ENCODE measurements around the gene VEZT. TPM values are rescaled to one million over a fixed set of nuclear protein-coding genes. Genes with fewer than 3 reads are reported as not detected.

The VEZT gene
- total RNA-seq, 4 donors from 2014 or later = 60.5 to 110 (median 73.5) TPM

- Histone ChIP-seq H3K4me1 (peaks cover 0 to 54% (median 8%) of the 10 kb centered on the region in 4 donors), H3K27ac (no peak overlapping the region), H3K27me3 (no peaks in the 10 kb centered on the region), H3K9me3 (no peaks in the 10 kb centered on the region), H3K4me3 (no peak overlapping the region), H3K36me3 (peaks cover 0 to 13% (median 0%) of the 10 kb centered on the region in 3 donors)
- no peak for DNase-seq (ENCODE audit: low spot score in 2 of 2)
- TF ChIP-seq EP300 (IDR thresholded peaks at IDR 0.05) (no peak), POLR2A (IDR thresholded peaks at IDR 0.05) (no peak)
- TF ChIP-seq, protein P1, sequence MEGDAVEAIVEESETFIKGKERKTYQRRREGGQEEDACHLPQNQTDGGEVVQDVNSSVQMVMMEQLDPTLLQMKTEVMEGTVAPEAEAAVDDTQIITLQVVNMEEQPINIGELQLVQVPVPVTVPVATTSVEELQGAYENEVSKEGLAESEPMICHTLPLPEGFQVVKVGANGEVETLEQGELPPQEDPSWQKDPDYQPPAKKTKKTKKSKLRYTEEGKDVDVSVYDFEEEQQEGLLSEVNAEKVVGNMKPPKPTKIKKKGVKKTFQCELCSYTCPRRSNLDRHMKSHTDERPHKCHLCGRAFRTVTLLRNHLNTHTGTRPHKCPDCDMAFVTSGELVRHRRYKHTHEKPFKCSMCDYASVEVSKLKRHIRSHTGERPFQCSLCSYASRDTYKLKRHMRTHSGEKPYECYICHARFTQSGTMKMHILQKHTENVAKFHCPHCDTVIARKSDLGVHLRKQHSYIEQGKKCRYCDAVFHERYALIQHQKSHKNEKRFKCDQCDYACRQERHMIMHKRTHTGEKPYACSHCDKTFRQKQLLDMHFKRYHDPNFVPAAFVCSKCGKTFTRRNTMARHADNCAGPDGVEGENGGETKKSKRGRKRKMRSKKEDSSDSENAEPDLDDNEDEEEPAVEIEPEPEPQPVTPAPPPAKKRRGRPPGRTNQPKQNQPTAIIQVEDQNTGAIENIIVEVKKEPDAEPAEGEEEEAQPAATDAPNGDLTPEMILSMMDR (IDR thresholded peaks at IDR 0.05) = no peak
Measured at GRCh38 chr12:95220726-95221125, 3.1 kb downstream of the VEZT start.

DNA sequence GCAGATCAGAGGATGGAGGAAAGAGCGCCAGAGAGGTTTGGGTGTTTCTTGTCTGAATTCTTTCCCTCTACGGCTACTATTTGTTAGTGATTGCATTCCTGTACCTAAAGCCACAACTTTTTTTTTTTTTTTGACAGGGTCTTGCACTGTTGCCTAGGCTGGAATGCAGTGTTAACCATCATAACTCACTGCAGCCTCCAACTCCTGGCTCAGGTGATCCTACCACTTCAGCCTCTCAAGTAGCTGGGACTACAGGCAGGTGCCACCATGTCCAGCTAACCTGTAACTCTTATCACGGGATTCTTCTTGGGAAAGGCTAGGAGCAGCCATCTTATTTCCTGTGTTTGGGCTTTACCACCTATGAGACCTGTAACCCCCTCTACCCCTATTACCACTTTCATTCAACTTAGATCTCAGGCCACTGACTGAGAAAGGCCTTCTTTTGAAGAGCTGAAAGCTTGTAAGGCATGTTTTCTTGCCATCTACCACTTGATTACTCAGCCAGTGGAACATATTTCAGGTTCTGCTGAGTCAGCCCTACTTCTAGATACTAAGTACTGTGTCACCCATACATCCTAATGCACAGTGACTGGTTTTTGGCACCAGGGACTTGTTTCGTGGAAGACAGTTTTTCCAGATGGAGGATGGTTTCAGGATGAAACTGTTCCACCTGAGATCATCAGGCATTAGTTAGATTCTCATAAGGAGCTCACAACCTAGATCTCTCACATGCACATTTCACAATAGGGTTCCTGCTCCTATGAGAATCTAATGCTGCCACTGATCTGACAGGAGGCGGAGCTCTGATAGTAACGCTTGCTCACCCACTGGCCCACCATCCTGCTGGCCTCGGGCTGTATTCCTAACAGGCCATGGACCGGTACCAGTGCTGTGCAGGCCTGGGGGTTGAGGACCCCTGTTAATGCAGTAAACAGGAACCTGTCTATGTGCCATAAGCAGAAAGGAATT lies 6.9 kb downstream of the VEZT start:
- TF ChIP-seq POLR2A (IDR thresholded peaks at IDR 0.05) (no peak), EP300 (IDR thresholded peaks at IDR 0.05) (no peak)
- TF ChIP-seq, protein P1 (IDR thresholded peaks at IDR 0.05) = no peak
- Histone ChIP-seq H3K4me3 (no peak overlapping the region), H3K27ac (no peak overlapping the region), H3K9me3 (no peaks in the 10 kb centered on the region), H3K36me3 (peaks cover 0 to 13% (median 0%) of the 10 kb centered on the region in 3 donors), H3K27me3 (no peaks in the 10 kb centered on the region), H3K4me1 (peaks cover 0 to 62% (median 6%) of the 10 kb centered on the region in 4 donors)
- DNase-seq (ENCODE audit: low spot score in 2 of 2) = no peak
- WGBS, 2 donors = 91 to 94% methylated on average over 8 of the region's 8 CpGs

GRCh38 chr12:95225645-95226212 lies 8.1 kb downstream of the VEZT start:
- peaks cover 0 to 13% (median 0%) of the 10 kb centered on the region in 3 donors for H3K36me3 ChIP-seq
- H3K9me3 ChIP-seq = no peaks in the 10 kb centered on the region
- H3K27me3 ChIP-seq = no peaks in the 10 kb centered on the region
- no peak overlapping the region for H3K27ac ChIP-seq
- no peak for DNase-seq (ENCODE audit: low spot score in 2 of 2)
- no peak overlapping the region for H3K4me3 ChIP-seq
- peaks cover 0 to 63% (median 4%) of the 10 kb centered on the region in 4 donors for H3K4me1 ChIP-seq
- 85 to 97% methylated on average over 1 of the region's 1 CpG for WGBS, 2 donors
- TF ChIP-seq EP300 (IDR thresholded peaks at IDR 0.05) = no peak

- Histone ChIP-seq H3K27me3 (no peaks in the 10 kb centered on the region), H3K4me3 (no peak overlapping the region), H3K36me3 (peaks cover 0 to 13% (median 0%) of the 10 kb centered on the region in 3 donors), H3K27ac (no peak overlapping the region), H3K4me1 (peaks cover 0 to 65% (median 4%) of the 10 kb centered on the region in 4 donors), H3K9me3 (no peaks in the 10 kb centered on the region)
- TF ChIP-seq, protein P1 (IDR thresholded peaks at IDR 0.05) = no peak
- TF ChIP-seq EP300 (IDR thresholded peaks at IDR 0.05) (no peak), POLR2A (IDR thresholded peaks at IDR 0.05) (no peak)
- no peak for DNase-seq (ENCODE audit: low spot score in 2 of 2)
- 48 to 67% methylated on average over 3 of the region's 3 CpGs for WGBS, 2 donors
Measured at GRCh38 chr12:95227818-95228356, 10.3 kb downstream of the VEZT start.

GRCh38 chr12:95228617-95229016 lies 11.0 kb downstream of the VEZT start:
- 90 to 93% methylated on average over 2 of the region's 2 CpGs for WGBS, 2 donors
- H3K36me3 ChIP-seq = peaks cover 0 to 13% (median 0%) of the 10 kb centered on the region in 3 donors
- no peak for DNase-seq (ENCODE audit: low spot score in 2 of 2)
- no peak overlapping the region for H3K27ac ChIP-seq
- no peak for TF ChIP-seq POLR2A (IDR thresholded peaks at IDR 0.05)
- TF ChIP-seq, protein P1 (IDR thresholded peaks at IDR 0.05) = no peak
- no peak for TF ChIP-seq EP300 (IDR thresholded peaks at IDR 0.05)
- no peaks in the 10 kb centered on the region for H3K9me3 ChIP-seq
- H3K4me1 ChIP-seq = peaks cover 0 to 60% (median 4%) of the 10 kb centered on the region in 4 donors
- no peaks in the 10 kb centered on the region for H3K27me3 ChIP-seq
- H3K4me3 ChIP-seq = no peak overlapping the region

Measured in tibial nerve (tissue), 4 donors.